ENCODE measurements around the gene FXYD3.

Gene FXYD3

GRCh38 chr19:35115177-35115951 is at the start of gene FXYD3:
FXYD3 (plus strand) TSS chr19:35115823; CDS start chr19:35119377, 3,554 bp downstream.
- no peak for TF ChIP-seq CTCF (IDR thresholded peaks at IDR 0.05; ENCODE audit: insufficient read depth, low read length, poor library complexity, severe bottlenecking)
- H3K4me3 ChIP-seq (replicated peaks; ENCODE audit: low read depth, low read length): no peak within 1 kb of the TSS

GRCh38 chr19:35066121-35066520 is 49.5 kb upstream of the FXYD3 start:
- Histone ChIP-seq H3K4me3 (replicated peaks; ENCODE audit: low read depth, low read length) (no peak overlapping the region), H3K36me3 (ENCODE audit: control insufficient read depth, insufficient read depth, low read length) (no peaks in the 10 kb centered on the region), H3K27me3 (replicated peaks; ENCODE audit: control insufficient read depth, insufficient read depth, low read length) (no peaks in the 10 kb centered on the region)
- no peak for TF ChIP-seq CTCF (IDR thresholded peaks at IDR 0.05; ENCODE audit: insufficient read depth, low read length, poor library complexity, severe bottlenecking)
- DNase-seq (ENCODE audit: extremely low read depth, insufficient read length): no peak

More at GRCh38 chr19:35115177-35115951, at the start of gene FXYD3:
- no peak for DNase-seq (ENCODE audit: extremely low read depth, insufficient read length)
- Histone ChIP-seq H3K36me3 (ENCODE audit: control insufficient read depth, insufficient read depth, low read length) (no peaks in the 10 kb centered on the region), H3K27me3 (replicated peaks; ENCODE audit: control insufficient read depth, insufficient read depth, low read length) (no peaks in the 10 kb centered on the region; the same call in none of the 2 replicates)

- Histone ChIP-seq H3K36me3 (ENCODE audit: control insufficient read depth, insufficient read depth, low read length) (no peaks in the 10 kb centered on the region), H3K4me3 (replicated peaks; ENCODE audit: low read depth, low read length) (no peak overlapping the region), H3K27me3 (replicated peaks; ENCODE audit: control insufficient read depth, insufficient read depth, low read length) (no peaks in the 10 kb centered on the region)
- peak; percentile 89 for DNase-seq (ENCODE audit: extremely low read depth, insufficient read length)
- TF ChIP-seq CTCF (IDR thresholded peaks at IDR 0.05; ENCODE audit: insufficient read depth, low read length, poor library complexity, severe bottlenecking): peak; percentile 97
Measured at GRCh38 chr19:35066691-35067563, 48.7 kb upstream of the FXYD3 start.

- TF ChIP-seq CTCF (IDR thresholded peaks at IDR 0.05; ENCODE audit: insufficient read depth, low read length, poor library complexity, severe bottlenecking): no peak
- no peak for DNase-seq (ENCODE audit: extremely low read depth, insufficient read length)
- no peaks in the 10 kb centered on the region for H3K36me3 ChIP-seq (ENCODE audit: control insufficient read depth, insufficient read depth, low read length)
- H3K27me3 ChIP-seq (replicated peaks; ENCODE audit: control insufficient read depth, insufficient read depth, low read length): no peaks in the 10 kb centered on the region
- no peak overlapping the region for H3K4me3 ChIP-seq (replicated peaks; ENCODE audit: low read depth, low read length)
Measured at GRCh38 chr19:35068941-35069634, 46.5 kb upstream of the FXYD3 start.

- Histone ChIP-seq H3K27me3 (replicated peaks; ENCODE audit: control insufficient read depth, insufficient read depth, low read length) (no peaks in the 10 kb centered on the region), H3K4me3 (replicated peaks; ENCODE audit: low read depth, low read length) (no peak overlapping the region), H3K36me3 (ENCODE audit: control insufficient read depth, insufficient read depth, low read length) (no peaks in the 10 kb centered on the region)
- DNase-seq (ENCODE audit: extremely low read depth, insufficient read length): no peak
- TF ChIP-seq CTCF (IDR thresholded peaks at IDR 0.05; ENCODE audit: insufficient read depth, low read length, poor library complexity, severe bottlenecking): no peak
Measured at GRCh38 chr19:35069696-35070095, 45.9 kb upstream of the FXYD3 start.

Data from GM06990 (cell line).